COLO668 (cell line): ENCODE data around the gene CD1E.
"Not testable (repeated sequence)": the region's sequence is repeated elsewhere in the genome, so short reads cannot be mapped to it uniquely, and the experiment has no call there.

Source experiments
- DNase-seq: peaks from one replicate; lab custom pipeline; 2025; ENCODE audit not compliant: unreplicated experiment; lab: John Stamatoyannopoulos, UW

Gene CD1E

GRCh38 chr1:158353303-158354075 is at the start of gene CD1E:
Gene CD1E, plus strand, starts transcription at chr1:158353894. Its CDS starts 95 bp downstream, at chr1:158353989.
- no peak for DNase-seq

- DNase-seq, result no peak
Observed at GRCh38 chr1:158310623-158311022, 43.1 kb upstream of the CD1E start.

GRCh38 chr1:158311066-158311465 is 42.6 kb upstream of the CD1E start:
- no peak for DNase-seq

- DNase-seq, result no peak
Observed at GRCh38 chr1:158323866-158324265, 29.8 kb upstream of the CD1E start.

GRCh38 chr1:158324395-158324794 is 29.3 kb upstream of the CD1E start:
- DNase-seq, result no peak

GRCh38 chr1:158327481-158327880 is 26.2 kb upstream of the CD1E start:
- DNase-seq, result no peak

GRCh38 chr1:158328426-158328825 is 25.3 kb upstream of the CD1E start:
- DNase-seq, result no peak

- no peak for DNase-seq
Observed at GRCh38 chr1:158329300-158329699, 24.4 kb upstream of the CD1E start.

GRCh38 chr1:158329733-158330132 is 24.0 kb upstream of the CD1E start:
- no peak for DNase-seq

- no peak for DNase-seq
Observed at GRCh38 chr1:158330391-158331105, 23.1 kb upstream of the CD1E start.

GRCh38 chr1:158331106-158331425 is 22.6 kb upstream of the CD1E start:
- no peak for DNase-seq

- DNase-seq, result no peak
Observed at GRCh38 chr1:158331481-158332150, 22.1 kb upstream of the CD1E start, which contains the start of gene CD1B. Gene CD1B, minus strand, starts transcription at chr1:158331531. Its CDS starts 108 bp downstream, at chr1:158331423.

GRCh38 chr1:158333405-158334155 is 20.1 kb upstream of the CD1E start:
- no peak for DNase-seq

GRCh38 chr1:158334526-158335212 is 19.0 kb upstream of the CD1E start:
- no peak for DNase-seq

GRCh38 chr1:158335213-158335532 is 18.5 kb upstream of the CD1E start:
- DNase-seq, result no peak

GRCh38 chr1:158336413-158336812 is 17.3 kb upstream of the CD1E start:
- not testable (repeated sequence) for DNase-seq

GRCh38 chr1:158348946-158349345 is 4.7 kb upstream of the CD1E start:
- DNase-seq, result not testable (repeated sequence)

GRCh38 chr1:158354255-158354654 is 561 bp downstream of the CD1E start:
- DNase-seq, result no peak

GRCh38 chr1:158355773-158356285 is 2.1 kb downstream of the CD1E start:
- DNase-seq, result no peak

- no peak for DNase-seq
Observed at GRCh38 chr1:158356616-158357015, 2.9 kb downstream of the CD1E start.

- no peak for DNase-seq
Observed at GRCh38 chr1:158357441-158357840, 3.7 kb downstream of the CD1E start.
